ENCODE data around the gene SERINC5. TPM values are rescaled to one million over a fixed set of nuclear protein-coding genes. Genes with fewer than 3 reads are reported as not detected.

Gene SERINC5
- polyA plus RNA-seq, 4 donors, result 26.2 to 58.1 (median 53.0) TPM

DNA sequence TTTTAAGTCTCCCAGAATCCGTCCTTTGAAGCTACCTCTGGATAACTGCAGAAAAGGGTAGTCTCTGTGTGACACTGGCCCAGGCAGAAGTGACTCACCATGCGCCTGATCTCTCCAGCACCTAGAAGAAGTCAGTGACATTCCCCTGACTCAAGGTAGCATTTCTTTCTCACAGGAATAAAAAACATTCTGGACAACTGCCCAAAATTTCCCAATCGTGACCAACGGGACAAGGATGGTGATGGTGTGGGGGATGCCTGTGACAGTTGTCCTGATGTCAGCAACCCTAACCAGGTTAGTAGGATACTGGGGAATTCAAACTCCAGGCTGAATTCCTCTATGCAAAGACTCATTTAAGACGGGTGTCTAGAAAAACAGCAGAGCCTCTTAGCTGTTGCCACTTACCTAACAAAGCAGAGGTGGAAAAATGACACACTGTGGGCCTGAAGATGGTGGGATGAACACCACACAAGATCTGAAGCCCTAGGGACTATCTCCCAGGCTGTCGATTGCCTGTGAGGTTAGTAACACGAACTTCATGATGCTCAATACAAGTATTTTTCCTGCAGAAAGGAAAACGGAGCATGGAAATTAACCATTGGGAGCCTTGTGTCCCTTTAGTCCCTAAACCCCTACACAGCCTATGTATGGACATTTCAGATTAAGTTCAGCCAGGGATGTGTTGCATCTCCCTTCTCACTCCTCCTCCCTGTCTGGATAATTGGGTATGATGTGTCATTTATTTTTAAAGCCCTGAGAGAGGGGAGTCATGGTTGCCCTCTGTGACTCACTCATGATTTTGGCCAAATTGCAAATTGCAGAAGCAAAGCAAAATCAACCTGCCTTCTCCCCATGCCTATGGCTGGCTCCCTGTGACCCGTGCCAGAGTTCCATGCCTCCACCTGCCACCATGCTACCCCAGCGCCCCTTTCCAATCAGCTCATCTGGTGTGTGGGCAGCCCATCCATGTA lies 183.5 kb downstream of the SERINC5 start:
- no peak for DNase-seq (ENCODE audit: low read depth in 4 of 4, low spot score in 3 of 4)

GRCh38 chr5:80071510-80072021 lies 184.3 kb downstream of the SERINC5 start:
- DNase-seq (ENCODE audit: low read depth in 4 of 4, low spot score in 3 of 4), result no peak

GRCh38 chr5:80070338-80071056 lies 185.4 kb downstream of the SERINC5 start:
- DNase-seq (ENCODE audit: low read depth in 4 of 4, low spot score in 3 of 4), result no peak

DNA sequence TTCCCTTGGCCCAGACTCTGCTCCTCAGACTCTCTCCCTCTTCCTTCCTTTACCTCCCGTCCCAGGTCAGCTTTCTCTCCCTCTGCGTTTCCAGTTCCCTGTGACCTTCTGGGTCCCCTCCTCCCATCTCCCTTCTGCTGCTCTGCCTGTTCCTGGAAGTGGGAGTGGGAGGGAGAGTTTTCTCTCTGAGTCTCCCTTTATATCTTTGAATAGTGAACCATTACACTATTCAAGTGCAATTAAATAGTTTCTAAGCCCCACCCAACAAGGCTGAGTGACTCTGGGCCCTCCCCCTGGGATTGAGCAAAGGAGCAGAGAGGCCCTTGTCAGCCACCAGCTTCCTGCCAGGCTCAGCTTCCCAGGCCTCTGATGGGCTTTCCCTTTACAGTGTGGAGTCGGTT lies 185.9 kb downstream of the SERINC5 start:
- DNase-seq (ENCODE audit: low read depth in 4 of 4, low spot score in 3 of 4), result no peak

DNA sequence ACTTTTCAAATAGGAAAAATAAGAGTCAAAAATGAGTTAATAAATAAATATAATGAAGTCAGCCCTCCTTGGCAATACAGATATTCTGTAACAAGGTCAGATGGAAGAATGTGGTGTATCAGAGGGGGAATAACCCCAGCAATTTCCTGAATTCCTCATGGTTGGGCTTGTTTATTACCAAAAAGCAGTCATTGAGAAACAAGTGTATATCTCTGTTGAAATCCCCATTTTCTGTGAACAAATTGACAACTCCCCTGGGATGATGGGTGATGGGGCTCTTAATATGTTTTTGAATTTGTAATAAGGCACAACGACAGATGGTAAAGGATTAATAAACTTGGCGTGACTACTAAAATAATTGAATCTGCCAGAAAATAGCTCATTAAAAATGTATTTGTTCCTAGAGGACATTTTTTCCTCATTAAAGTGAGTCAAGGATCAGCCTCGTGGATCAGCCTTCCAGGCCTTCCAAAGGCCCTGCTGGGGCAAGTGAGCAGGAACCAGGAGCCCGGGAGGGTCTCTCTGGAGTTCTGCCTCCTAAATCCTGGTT lies 186.5 kb downstream of the SERINC5 start:
- no peak for DNase-seq (ENCODE audit: low read depth in 4 of 4, low spot score in 3 of 4)

DNA sequence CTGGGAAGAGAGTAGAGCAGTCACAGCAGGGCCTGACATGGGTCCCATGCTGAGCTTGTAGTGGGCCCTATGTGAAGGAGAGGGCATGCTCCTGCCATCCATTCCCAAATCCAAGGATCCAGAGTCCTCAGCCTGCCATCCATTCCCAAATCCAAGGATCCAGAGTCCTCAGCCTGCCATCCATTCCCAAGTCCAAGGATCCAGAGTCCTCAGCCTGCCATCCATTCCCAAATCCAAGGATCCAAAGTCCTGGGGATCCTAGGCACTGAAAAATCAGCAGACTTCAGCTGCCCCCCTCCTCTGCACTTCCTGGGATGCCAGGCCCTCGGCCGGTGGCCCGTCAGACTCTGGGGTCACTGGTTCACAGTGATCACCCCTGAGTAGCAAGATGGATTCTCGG lies 187.1 kb downstream of the SERINC5 start:
- no peak for DNase-seq (ENCODE audit: low read depth in 4 of 4, low spot score in 3 of 4)

GRCh38 chr5:80068246-80068636 lies 187.6 kb downstream of the SERINC5 start:
- DNase-seq (ENCODE audit: low read depth in 4 of 4, low spot score in 3 of 4), result no peak

GRCh38 chr5:80067531-80068245 lies 188.2 kb downstream of the SERINC5 start:
- no peak for DNase-seq (ENCODE audit: low read depth in 4 of 4, low spot score in 3 of 4)

- DNase-seq (ENCODE audit: low read depth in 4 of 4, low spot score in 3 of 4), result no peak
Observed at GRCh38 chr5:80067016-80067415, 188.8 kb downstream of the SERINC5 start.

GRCh38 chr5:80064124-80064523 lies 191.7 kb downstream of the SERINC5 start:
- DNase-seq (ENCODE audit: low read depth in 4 of 4, low spot score in 3 of 4), result no peak

Other genes with a start within 250 kb of the SERINC5 start
- gene THBS4, start 220.7 kb downstream of the SERINC5 start, polyA plus RNA-seq (ENCODE audit: insufficient read length in 4 of 4), result 10 to 100 TPM; 10.5 to 14.5 (median 12.1) TPM
- gene SPZ1, start 64.0 kb upstream of the SERINC5 start, polyA plus RNA-seq (ENCODE audit: insufficient read length in 4 of 4), result not detected
- 10 to 100 TPM; 46.5 to 89.3 (median 78.3) TPM for gene ZFYVE16, start 152.0 kb upstream of the SERINC5 start, polyA plus RNA-seq (ENCODE audit: insufficient read length in 4 of 4)
- gene FAM151B, start 232.1 kb upstream of the SERINC5 start, polyA plus RNA-seq (ENCODE audit: insufficient read length in 4 of 4), result 1 to 10 TPM; 3.0 to 3.4 (median 3.2) TPM

All from left renal pelvis (tissue), 4 donors.